Upper lobe of left lung (tissue), 4 donors: Measurements from ENCODE around the gene PCBP4.

Experiments
- CTCF ChIP-seq, 6 experiments: fragments of 450-650 bp in 4 of 6; fragments of 200-600 bp in 2 of 6; sonication (generic) in 2 of 6; IDR thresholded peaks; one replicate each; pipeline ENCODE4 v1.5.1; 2016 to 2019; ENCODE audit warnings: antibody characterized with exemption in 6 of 6
- EP300 ChIP-seq, 4 donors: sonication (generic); formaldehyde crosslinking; IDR thresholded peaks; one replicate each; pipeline ENCODE4 v1.5.1; 2017; ENCODE audit warnings: antibody characterized with exemption in 4 of 4, control low read depth in 2 of 4
- POLR2A ChIP-seq, 4 donors: fragments of 450-650 bp; IDR thresholded peaks; one replicate each; pipeline ENCODE4 v1.5.1; 2016 to 2017; ENCODE audit warnings: antibody characterized with exemption in 4 of 4, mild to moderate bottlenecking in 2 of 4
- POLR2AphosphoS5 ChIP-seq, 2 donors: sonication (generic); formaldehyde crosslinking; IDR thresholded peaks; one replicate each; pipeline ENCODE4 v1.5.1; 2017; ENCODE audit warnings: antibody characterized with exemption in 2 of 2

GRCh38 chr3:51963951-51964451 is 3.3 kb downstream of the PCBP4 start:
- TF ChIP-seq CTCF (IDR thresholded peaks at IDR 0.05) (no peak), POLR2A (IDR thresholded peaks at IDR 0.05) (no peak), POLR2AphosphoS5 (IDR thresholded peaks at IDR 0.05) (no peak), EP300 (IDR thresholded peaks at IDR 0.05) (no peak)
